HepG2 (cell line): ENCODE data around the gene APC2. TPM values are rescaled to one million over a fixed set of nuclear protein-coding genes. Genes with fewer than 3 reads are reported as not detected.
A peak's percentile ranks its signal among the peaks of the same experiment; 100 is the strongest.

Source experiments
- CENPX ChIP-seq: sonication (generic); formaldehyde crosslinking; IDR thresholded peaks from 2 replicates; pipeline ENCODE4 v1.9.0; 2021; ENCODE audit warnings: mild to moderate bottlenecking, missing genetic modification reagents, moderate library complexity
- DMAP1 ChIP-seq: IDR thresholded peaks from 2 replicates; pipeline ENCODE4 v1.6.1; 2016
- FOXK2 ChIP-seq: fragments of 450-650 bp; IDR thresholded peaks from 2 replicates; pipeline ENCODE4 v1.6.1; 2016
- HNF1B ChIP-seq: sonication (generic); formaldehyde crosslinking; IDR thresholded peaks from 2 replicates; pipeline ENCODE4 v1.5.1; 2020; ENCODE audit warnings: mild to moderate bottlenecking, moderate library complexity, missing genetic modification reagents
- KDM2A ChIP-seq: sonication (generic); formaldehyde crosslinking; IDR thresholded peaks from 2 replicates; pipeline ENCODE4 v1.4.0; 2020; ENCODE audit warnings: low read depth, missing genetic modification reagents, borderline replicate concordance
- KDM6A ChIP-seq: IDR thresholded peaks from 2 replicates; pipeline ENCODE4 v1.6.1; 2016; ENCODE audit warnings: low read depth
- MIXL1 ChIP-seq: IDR thresholded peaks from 2 replicates; pipeline ENCODE4 v1.6.1; 2016
- NFYB ChIP-seq: sonication (generic); formaldehyde crosslinking; IDR thresholded peaks from 2 replicates; pipeline ENCODE4 v1.4.0; 2020; ENCODE audit warnings: missing genetic modification reagents
- RORA ChIP-seq: sonication (generic); formaldehyde crosslinking; IDR thresholded peaks from 2 replicates; pipeline ENCODE4 v1.5.0; 2020; ENCODE audit warnings: mild to moderate bottlenecking, missing genetic modification reagents, moderate library complexity
- THAP11 ChIP-seq: IDR thresholded peaks from 2 replicates; pipeline ENCODE4 v1.6.1; 2016; ENCODE audit warnings: missing biosample characterization, missing genetic modification reagents
- ZNF281 ChIP-seq: sonication (generic); formaldehyde crosslinking; IDR thresholded peaks from 2 replicates; pipeline ENCODE4 v1.4.0; 2020; ENCODE audit warnings: missing genetic modification reagents, borderline replicate concordance
- ZNF296 ChIP-seq: sonication (generic); formaldehyde crosslinking; conservative IDR thresholded peaks from 2 replicates; pipeline ENCODE4 v1.5.0; 2020; ENCODE audit warnings: mild to moderate bottlenecking, missing genetic modification reagents
- ZNF574 ChIP-seq: sonication (generic); formaldehyde crosslinking; IDR thresholded peaks from 2 replicates; pipeline ENCODE4 v1.4.0; 2020; ENCODE audit warnings: missing genetic modification reagents
- ZNF878 ChIP-seq: sonication (generic); formaldehyde crosslinking; IDR thresholded peaks from 2 replicates; pipeline ENCODE4 v1.8.1; 2023; ENCODE audit warnings: mild to moderate bottlenecking, missing genetic modification reagents, moderate library complexity
- polyA plus RNA-seq, 8 experiments: library from polyadenylated mRNA; depleted of rRNA in 3 of 8; stranded (reverse) in 7 of 8; unstranded in 1 of 8; fragments of >200 nt; fragmentation: Illumina TruSeq in 4 of 8; extraction: Trizol in 4 of 8; gene quantifications; 2 replicates each; pipeline versions ENCODE4 v1.2.1 to v1.2.3, GENCODE V29; 2011 to 2016; ENCODE audit warnings: low read depth in 4 of 8, missing spikeins in 1 of 8, mixed read lengths in 1 of 8; ENCODE audit not compliant: insufficient read depth in 1 of 8
- total RNA-seq, 5 experiments: library from RNA; depleted of rRNA; stranded (reverse); fragments of >200 nt; fragmentation: Illumina TruSeq; extraction: Trizol; gene quantifications; 2 replicates each; pipeline ENCODE4 v1.2.3, GENCODE V29; 2016; ENCODE audit warnings: low read depth in 1 of 5
- TF ChIP-seq, protein P1 (sequence below): sonication (generic); formaldehyde crosslinking; IDR thresholded peaks from 2 replicates; pipeline ENCODE4 v1.5.1; 2020; ENCODE audit warnings: mild to moderate bottlenecking, missing genetic modification reagents
- TF ChIP-seq, protein P2 (sequence below): IDR thresholded peaks from 2 replicates; pipeline ENCODE4 v1.6.1; 2016; ENCODE audit warnings: missing compliant biosample characterization, missing genetic modification reagents, borderline replicate concordance
- TF ChIP-seq, protein P3 (sequence below): sonication (generic); formaldehyde crosslinking; conservative IDR thresholded peaks from 2 replicates; pipeline ENCODE4 v1.4.0; 2020; ENCODE audit warnings: missing genetic modification reagents

The APC2 gene
- total and polyA plus RNA-seq, 2 of the 13 experiments (the other 11 are each of a cell fraction or from before 2014, with no cell fraction given): 0.08 to 0.22 TPM

GRCh38 chr19:1503089-1503924, 53.4 kb downstream of the APC2 start (continued):
- TF ChIP-seq KDM2A (CRISPR knock-in tag) (peak; percentile 75), ZNF574 (CRISPR knock-in tag) (peak; percentile 44; the same call in 1 of the 2 replicates), FOXK2 (no peak), ZNF878 (no peak), ZNF281 (CRISPR knock-in tag) (no peak), RORA (no peak), CENPX (CRISPR knock-in tag) (no peak), MIXL1 (CRISPR knock-in tag) (no peak), NFYB (CRISPR knock-in tag) (peak; percentile 59), DMAP1 (no peak; the same call in 1 of the 2 replicates), THAP11 (CRISPR knock-in tag) (no peak), KDM6A (CRISPR knock-in tag) (no peak), ZNF296 (no peak), HNF1B (no peak)
- TF ChIP-seq, protein P1, sequence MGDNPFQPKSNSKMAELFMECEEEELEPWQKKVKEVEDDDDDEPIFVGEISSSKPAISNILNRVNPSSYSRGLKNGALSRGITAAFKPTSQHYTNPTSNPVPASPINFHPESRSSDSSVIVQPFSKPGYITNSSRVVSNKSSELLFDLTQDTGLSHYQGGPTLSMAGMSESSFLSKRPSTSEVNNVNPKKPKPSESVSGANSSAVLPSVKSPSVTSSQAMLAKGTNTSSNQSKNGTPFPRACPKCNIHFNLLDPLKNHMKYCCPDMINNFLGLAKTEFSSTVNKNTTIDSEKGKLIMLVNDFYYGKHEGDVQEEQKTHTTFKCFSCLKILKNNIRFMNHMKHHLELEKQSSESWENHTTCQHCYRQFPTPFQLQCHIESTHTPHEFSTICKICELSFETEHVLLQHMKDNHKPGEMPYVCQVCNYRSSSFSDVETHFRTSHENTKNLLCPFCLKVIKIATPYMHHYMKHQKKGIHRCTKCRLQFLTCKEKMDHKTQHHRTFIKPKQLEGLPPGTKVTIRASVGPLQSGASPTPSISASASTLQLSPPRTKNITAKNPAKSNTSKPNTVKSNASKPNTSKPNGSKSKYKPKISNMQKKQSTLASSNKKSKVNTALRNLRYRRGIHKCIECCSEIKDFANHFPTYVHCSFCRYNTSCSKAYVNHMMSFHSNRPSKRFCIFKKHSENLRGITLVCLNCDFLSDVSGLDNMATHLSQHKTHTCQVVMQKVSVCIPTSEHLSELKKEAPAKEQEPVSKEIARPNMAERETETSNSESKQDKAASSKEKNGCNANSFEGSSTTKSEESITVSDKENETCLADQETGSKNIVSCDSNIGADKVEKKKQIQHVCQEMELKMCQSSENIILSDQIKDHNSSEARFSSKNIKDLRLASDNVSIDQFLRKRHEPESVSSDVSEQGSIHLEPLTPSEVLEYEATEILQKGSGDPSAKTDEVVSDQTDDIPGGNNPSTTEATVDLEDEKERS: no peak
- TF ChIP-seq, protein P2, sequence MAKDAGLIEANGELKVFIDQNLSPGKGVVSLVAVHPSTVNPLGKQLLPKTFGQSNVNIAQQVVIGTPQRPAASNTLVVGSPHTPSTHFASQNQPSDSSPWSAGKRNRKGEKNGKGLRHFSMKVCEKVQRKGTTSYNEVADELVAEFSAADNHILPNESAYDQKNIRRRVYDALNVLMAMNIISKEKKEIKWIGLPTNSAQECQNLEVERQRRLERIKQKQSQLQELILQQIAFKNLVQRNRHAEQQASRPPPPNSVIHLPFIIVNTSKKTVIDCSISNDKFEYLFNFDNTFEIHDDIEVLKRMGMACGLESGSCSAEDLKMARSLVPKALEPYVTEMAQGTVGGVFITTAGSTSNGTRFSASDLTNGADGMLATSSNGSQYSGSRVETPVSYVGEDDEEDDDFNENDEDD (CRISPR knock-in tag): peak; percentile 73
- TF ChIP-seq, protein P3, sequence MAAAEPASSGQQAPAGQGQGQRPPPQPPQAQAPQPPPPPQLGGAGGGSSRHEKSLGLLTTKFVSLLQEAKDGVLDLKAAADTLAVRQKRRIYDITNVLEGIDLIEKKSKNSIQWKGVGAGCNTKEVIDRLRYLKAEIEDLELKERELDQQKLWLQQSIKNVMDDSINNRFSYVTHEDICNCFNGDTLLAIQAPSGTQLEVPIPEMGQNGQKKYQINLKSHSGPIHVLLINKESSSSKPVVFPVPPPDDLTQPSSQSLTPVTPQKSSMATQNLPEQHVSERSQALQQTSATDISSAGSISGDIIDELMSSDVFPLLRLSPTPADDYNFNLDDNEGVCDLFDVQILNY: no peak
